ENCODE results near the gene CGN.

Gene CGN, protein sequence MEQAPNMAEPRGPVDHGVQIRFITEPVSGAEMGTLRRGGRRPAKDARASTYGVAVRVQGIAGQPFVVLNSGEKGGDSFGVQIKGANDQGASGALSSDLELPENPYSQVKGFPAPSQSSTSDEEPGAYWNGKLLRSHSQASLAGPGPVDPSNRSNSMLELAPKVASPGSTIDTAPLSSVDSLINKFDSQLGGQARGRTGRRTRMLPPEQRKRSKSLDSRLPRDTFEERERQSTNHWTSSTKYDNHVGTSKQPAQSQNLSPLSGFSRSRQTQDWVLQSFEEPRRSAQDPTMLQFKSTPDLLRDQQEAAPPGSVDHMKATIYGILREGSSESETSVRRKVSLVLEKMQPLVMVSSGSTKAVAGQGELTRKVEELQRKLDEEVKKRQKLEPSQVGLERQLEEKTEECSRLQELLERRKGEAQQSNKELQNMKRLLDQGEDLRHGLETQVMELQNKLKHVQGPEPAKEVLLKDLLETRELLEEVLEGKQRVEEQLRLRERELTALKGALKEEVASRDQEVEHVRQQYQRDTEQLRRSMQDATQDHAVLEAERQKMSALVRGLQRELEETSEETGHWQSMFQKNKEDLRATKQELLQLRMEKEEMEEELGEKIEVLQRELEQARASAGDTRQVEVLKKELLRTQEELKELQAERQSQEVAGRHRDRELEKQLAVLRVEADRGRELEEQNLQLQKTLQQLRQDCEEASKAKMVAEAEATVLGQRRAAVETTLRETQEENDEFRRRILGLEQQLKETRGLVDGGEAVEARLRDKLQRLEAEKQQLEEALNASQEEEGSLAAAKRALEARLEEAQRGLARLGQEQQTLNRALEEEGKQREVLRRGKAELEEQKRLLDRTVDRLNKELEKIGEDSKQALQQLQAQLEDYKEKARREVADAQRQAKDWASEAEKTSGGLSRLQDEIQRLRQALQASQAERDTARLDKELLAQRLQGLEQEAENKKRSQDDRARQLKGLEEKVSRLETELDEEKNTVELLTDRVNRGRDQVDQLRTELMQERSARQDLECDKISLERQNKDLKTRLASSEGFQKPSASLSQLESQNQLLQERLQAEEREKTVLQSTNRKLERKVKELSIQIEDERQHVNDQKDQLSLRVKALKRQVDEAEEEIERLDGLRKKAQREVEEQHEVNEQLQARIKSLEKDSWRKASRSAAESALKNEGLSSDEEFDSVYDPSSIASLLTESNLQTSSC

DNA sequence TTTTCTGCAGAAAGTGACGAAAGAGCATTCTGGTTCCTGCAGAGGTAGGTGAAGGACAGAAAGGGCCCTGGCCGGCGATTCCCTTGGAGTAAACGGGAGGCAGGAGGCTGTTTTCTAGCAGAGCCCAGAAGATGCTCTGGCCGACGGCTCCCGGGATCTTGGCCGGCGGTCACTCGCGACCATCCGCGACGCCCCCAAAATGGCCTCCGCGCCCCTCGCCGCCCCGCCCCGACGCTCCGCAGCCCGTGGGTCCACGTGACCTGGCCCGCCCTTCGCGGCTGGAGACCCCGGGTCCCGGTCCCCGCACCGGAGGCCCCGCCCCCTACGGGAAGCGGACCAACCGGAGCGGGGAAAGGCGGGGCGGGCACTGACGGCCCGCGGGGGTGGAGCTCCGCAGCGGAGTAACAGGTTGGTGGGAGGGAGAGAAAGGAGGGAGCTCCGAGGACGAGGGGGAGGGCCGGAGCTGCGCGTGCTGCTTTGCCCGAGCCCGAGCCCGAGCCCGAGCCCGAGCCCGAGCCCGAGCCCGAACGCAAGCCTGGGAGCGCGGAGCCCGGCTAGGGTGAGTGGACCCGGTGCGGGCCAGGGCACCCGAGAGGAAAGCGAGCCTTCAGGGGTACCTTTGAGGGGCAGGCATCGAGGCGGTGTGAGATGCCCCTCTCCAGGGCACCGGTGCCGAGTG, at the start of gene CGN:
CGN (plus strand) TSS at position 431 of the 679 bp plus-strand sequence. CDS start 7,133 bp downstream, outside the sequence.
- peak; percentile 52 for DNase-seq (ENCODE audit: low spot score)

GRCh38 chr1:151461694-151462093, 49.5 kb upstream of the CGN start:
- DNase-seq (ENCODE audit: low spot score) = no peak

- no peak for DNase-seq (ENCODE audit: low spot score)
Observed at GRCh38 chr1:151465026-151465425, 46.2 kb upstream of the CGN start.

GRCh38 chr1:151472856-151473731, 38.1 kb upstream of the CGN start:
- no peak for DNase-seq (ENCODE audit: low spot score)

- DNase-seq (ENCODE audit: low spot score) = no peak
Observed at GRCh38 chr1:151474745-151475144, 36.4 kb upstream of the CGN start.

- no peak for DNase-seq (ENCODE audit: low spot score)
Observed at GRCh38 chr1:151475175-151475574, 36.0 kb upstream of the CGN start.

DNA sequence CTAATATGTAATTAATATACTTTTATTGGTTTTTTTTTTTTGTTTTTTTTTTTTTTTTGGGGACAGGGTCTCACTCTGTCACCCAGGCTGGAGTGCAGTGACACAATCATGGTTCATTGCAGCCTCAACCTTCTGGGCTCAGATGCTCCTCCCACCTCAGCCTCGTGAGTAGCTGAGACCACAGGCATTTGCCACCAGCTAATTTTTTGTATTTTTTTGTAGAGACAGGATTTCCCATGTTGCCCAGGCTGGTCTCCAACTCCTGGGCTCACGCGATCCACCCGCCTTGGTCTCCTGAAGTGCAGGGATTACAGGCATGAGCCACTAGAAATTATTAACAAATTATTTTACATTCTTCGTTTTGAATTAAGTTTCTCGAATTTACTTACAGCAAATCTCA, 35.1 kb upstream of the CGN start:
- no peak for DNase-seq (ENCODE audit: low spot score)

GRCh38 chr1:151477066-151477465, 34.1 kb upstream of the CGN start:
- DNase-seq (ENCODE audit: low spot score) = no peak

DNA sequence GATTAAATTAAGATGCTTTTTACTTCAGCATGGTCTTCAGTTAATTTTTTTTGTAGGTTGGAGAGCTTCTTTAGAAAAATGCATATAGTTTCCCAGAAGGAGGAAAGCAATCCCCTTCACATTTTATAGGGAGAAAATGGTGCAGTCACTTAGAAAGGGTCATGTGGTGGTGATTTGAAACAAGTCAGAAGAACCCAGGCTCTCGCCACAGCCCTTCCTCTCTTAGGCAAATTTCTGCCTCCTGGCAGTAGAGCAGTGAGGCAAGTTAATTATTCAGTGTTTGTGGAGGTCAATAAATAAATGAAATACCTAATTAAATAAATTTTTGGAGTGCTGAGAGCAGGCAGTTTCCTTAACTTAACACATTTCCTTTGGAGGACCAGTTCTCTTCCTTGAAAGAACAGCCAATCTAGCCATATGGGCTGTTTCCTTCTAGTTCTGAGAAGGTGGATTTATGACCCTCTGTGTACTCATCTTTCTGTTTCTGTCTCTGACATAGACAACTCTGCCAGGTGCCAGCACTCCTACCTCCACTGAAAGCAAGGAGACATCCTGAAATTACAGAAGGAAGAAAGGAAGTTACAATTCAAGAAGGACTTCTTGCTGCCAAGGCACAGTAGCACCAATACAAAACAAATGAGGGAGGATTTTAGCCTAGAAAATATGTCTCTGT, 32.9 kb upstream of the CGN start:
- peak; percentile 3 for DNase-seq (ENCODE audit: low spot score)

DNA sequence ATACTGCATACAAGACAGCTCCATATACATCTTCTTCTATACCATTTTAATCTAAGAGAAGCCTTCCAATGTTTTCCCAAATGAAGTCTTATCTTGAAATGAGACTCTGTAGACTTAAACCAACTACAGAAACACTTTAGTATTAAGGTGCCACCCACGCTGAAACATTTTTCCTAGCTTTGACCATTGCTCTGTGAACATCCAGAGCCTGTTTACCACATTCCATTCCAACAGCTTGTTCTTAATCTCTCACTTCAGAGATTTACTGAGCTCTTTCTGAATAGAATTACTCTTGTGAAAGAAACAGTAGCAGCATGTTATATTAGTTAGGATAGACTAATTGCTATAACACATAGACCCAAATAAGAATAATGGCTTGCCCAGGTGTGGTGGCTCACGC, 32.3 kb upstream of the CGN start:
- DNase-seq (ENCODE audit: low spot score) = peak; percentile 2

DNA sequence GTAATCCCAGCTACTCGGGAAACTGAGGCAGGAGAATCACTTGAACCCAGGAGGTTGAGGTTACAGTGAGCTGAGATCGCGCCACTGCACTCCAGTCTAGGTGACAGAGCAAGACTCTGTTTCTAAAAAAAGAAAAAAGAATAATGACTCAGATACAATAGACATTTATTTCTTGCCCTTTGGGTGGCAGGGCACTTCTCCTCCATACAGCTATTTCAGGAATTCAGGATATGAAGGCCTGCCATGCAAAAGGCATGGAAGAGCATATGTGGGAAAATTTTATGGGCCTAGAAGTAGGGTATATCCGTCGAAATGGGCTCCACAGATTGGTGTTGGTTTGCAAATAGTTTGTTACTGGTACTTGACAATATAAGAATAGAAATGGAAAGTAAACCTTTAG, 31.7 kb upstream of the CGN start:
- no peak for DNase-seq (ENCODE audit: low spot score)

- DNase-seq (ENCODE audit: low spot score) = no peak
Observed at GRCh38 chr1:151482017-151482416, 29.2 kb upstream of the CGN start.

- peak; percentile 3 for DNase-seq (ENCODE audit: low spot score)
Observed at GRCh38 chr1:151485685-151486255, 25.4 kb upstream of the CGN start.

- DNase-seq (ENCODE audit: low spot score) = peak; percentile 2
Observed at GRCh38 chr1:151486557-151486956, 24.6 kb upstream of the CGN start.

- peak; percentile 3 for DNase-seq (ENCODE audit: low spot score)
Observed at GRCh38 chr1:151491641-151492040, 19.5 kb upstream of the CGN start.

DNA sequence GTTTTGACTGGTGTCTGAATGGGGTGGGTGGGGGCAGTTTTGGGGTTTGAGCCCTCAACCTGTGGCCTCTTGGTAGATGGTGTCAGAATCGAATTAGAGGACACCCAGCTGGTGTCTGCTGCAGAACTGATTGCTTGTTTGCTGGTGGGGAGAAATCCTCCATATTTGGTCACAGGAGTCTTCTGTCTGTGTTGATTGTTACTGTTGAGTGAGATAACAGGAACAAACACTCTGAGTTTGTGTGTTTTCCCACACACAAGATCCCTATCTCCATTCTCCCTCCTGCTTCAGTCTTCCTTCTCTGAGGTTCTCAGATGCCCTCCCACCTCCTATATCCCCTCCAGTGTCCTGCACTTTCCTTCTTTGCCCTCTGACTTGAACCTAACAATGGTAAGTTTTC, 19.1 kb upstream of the CGN start:
- DNase-seq (ENCODE audit: low spot score) = peak; percentile 2

DNA sequence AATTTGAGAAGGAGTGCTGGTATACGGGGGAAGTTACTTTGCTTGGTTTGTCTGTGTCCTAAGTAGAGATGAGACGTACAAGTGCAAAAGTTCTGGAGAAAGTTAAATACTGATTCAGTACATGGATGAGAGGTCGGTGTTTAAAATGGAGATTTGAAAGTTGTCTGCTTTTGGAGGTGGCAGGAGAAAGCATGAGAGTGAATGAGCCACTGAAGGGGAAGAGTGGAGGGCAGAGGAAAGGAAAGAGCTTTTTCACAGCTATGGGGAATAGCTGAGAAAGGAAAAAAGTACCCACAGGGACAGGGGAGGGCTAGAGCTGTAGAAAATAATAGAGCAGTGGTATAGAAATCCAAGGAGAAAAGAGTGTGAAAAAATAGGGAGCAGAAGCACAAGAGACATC, 18.1 kb upstream of the CGN start:
- DNase-seq (ENCODE audit: low spot score) = peak; percentile 2

- DNase-seq (ENCODE audit: low spot score) = no peak
Observed at GRCh38 chr1:151494741-151495281, 16.4 kb upstream of the CGN start.

DNA sequence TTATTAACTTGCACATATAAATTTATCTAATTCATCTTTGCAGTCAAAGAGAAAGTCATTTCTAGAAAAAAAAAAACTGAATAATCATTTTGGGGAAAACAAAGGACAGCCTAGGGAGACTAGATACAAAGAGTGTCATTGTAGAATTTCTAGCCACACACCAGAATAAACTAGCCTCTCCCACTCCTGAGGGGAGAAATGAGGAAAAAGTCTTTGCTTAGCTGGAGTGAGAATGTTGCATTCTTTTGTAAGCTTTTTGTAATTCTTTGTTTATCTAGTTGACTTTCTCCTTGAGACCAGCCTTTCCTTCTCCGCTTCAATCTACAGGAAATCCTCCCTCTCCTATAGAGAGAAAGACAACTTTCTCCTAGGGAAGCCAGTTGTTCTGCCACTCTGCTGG, 15.9 kb upstream of the CGN start:
- no peak for DNase-seq (ENCODE audit: low spot score)

DNA sequence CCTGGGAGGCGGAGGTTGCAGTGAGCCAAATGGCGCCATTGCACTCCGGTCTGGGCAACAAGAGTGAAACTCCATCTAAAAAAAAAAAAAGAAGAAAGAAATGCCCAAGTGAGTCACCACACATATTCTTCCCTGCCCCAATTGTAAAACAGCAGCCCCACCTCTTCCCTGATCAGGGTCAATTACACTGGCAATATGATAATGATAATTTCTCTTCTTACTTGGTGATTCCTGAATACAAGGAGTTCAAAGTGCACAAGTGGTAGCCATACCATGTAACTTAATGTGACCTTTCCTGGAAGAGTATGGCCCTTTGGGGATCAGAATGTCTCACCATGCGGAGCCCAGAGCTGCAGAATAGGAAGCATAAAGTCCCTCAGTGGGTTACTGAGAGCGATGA, 11.8 kb upstream of the CGN start:
- no peak for DNase-seq (ENCODE audit: low spot score)
